Spleen (tissue), 11 donors: ENCODE data around the gene CCDC50. TPM values are rescaled to one million over a fixed set of nuclear protein-coding genes. Genes with fewer than 3 reads are reported as not detected.

Source experiments
- DNase-seq: peaks from one replicate; pipeline ENCODE4 v3.0.0-alpha.2; 2020
- H3K27ac ChIP-seq, 8 donors: fragments of 200-600 bp; sonication (generic) in 7 of 8; 1 replicate in 4 of 8; 2 replicates in 4 of 8; pipeline versions ENCODE4 v1.5.0 to v1.8.0; 2016 to 2021; ENCODE audit warnings: inconsistent platforms in 4 of 8, mild to moderate bottlenecking in 4 of 8, moderate library complexity in 1 of 8
- H3K27me3 ChIP-seq, 7 donors: fragments of 200-600 bp; sonication (generic) in 6 of 7; replicated peaks in 1 of 7; 1 replicate in 4 of 7; 2 replicates in 3 of 7; pipeline versions ENCODE4 v1.5.0 to v1.8.0; 2016 to 2021; ENCODE audit warnings: inconsistent platforms in 3 of 7, mild to moderate bottlenecking in 1 of 7
- H3K36me3 ChIP-seq, 6 donors: fragments of 200-600 bp; sonication (generic) in 5 of 6; 1 replicate in 4 of 6; 2 replicates in 2 of 6; pipeline versions ENCODE4 v1.5.0 to v1.8.0; 2016 to 2021; ENCODE audit warnings: inconsistent platforms in 2 of 6
- H3K4me1 ChIP-seq, 6 donors: fragments of 200-600 bp; sonication (generic) in 5 of 6; 1 replicate in 3 of 6; 2 replicates in 3 of 6; pipeline versions ENCODE4 v1.5.0 to v1.8.0; 2016 to 2021; ENCODE audit warnings: inconsistent platforms in 3 of 6
- H3K4me3 ChIP-seq, 8 donors: fragments of 200-600 bp; sonication (generic) in 7 of 8; 1 replicate in 4 of 8; 2 replicates in 4 of 8; pipeline versions ENCODE4 v1.5.0 to v1.8.0; 2016 to 2021; ENCODE audit warnings: inconsistent platforms in 4 of 8, mild to moderate bottlenecking in 4 of 8, moderate library complexity in 2 of 8
- H3K9me3 ChIP-seq, 8 donors: fragments of 200-600 bp; sonication (generic) in 7 of 8; 1 replicate in 4 of 8; 2 replicates in 4 of 8; pipeline versions ENCODE4 v1.5.0 to v1.8.0; 2016 to 2021; ENCODE audit warnings: inconsistent platforms in 4 of 8
- CTCF ChIP-seq, 11 experiments: fragments of 200-600 bp in 7 of 11; fragments of 450-650 bp in 4 of 11; sonication (generic) in 4 of 11; IDR thresholded peaks in 8 of 11; conservative IDR thresholded peaks in 3 of 11; 1 replicate in 7 of 11; 2 replicates in 4 of 11; pipeline versions ENCODE4 v1.4.0 to v1.8.0; 2016 to 2021; ENCODE audit warnings: antibody characterized with exemption in 11 of 11, inconsistent platforms in 4 of 11, mild to moderate bottlenecking in 1 of 11
- POLR2A ChIP-seq, 3 donors: fragments of 450-650 bp; IDR thresholded peaks; one replicate each; pipeline ENCODE4 v1.5.1; 2017; ENCODE audit warnings: antibody characterized with exemption in 3 of 3, mild to moderate bottlenecking in 1 of 3
- POLR2AphosphoS5 ChIP-seq, 3 donors: sonication (generic); formaldehyde crosslinking; IDR thresholded peaks; one replicate each; pipeline ENCODE4 v1.5.1; 2017; ENCODE audit warnings: antibody characterized with exemption in 3 of 3
- WGBS, 5 donors: extraction: QIAGEN DNeasy Blood & Tissue Kit in 3 of 5; methylation state at CpG; one replicate each; pipeline versions ENCODE4 v1.1.5 to v1.1.7; 2013 to 2018; 5-methylcytosine and 5-hydroxymethylcytosine counted together
- intact Hi-C: fragments of 100-400 bp; cut with DNase I; formaldehyde crosslinking; loops from one replicate; pipeline ENCODE4 v1.15.0; 2023; ENCODE audit warnings: low total_unique reads
- polyA plus RNA-seq, 3 donors: library from polyadenylated mRNA; stranded (reverse); fragments of 200-250 nt; gene quantifications; one replicate each; pipeline ENCODE4 v1.2.1, GENCODE V29; 2013
- total RNA-seq, 7 donors: library from RNA; depleted of rRNA in 3 of 7; stranded (reverse); fragments of >200 nt in 3 of 7; fragmentation: NEBNext Ultra II Directional in 4 of 7; extraction: Animal tissue kit (Norgen Biotek cat#: 25700) in 4 of 7; gene quantifications; one replicate each; pipeline versions ENCODE4 v1.1.0 to v1.2.1, GENCODE V29; 2016 to 2021
- donor health status: healthy with polysubstance abuse.
- donor health status: DM: no; HTN: no; CAD: no; lungs with moderate emphysema.
- donor health status: DM: no; HTN: no; CAD: no.
- donor health status: Bipolar disorder and iron deficiency.
- donor health status: healthy.
- donor health status: DM: no; HTN: no; CAD: no.
- donor health status: DM: yes; HTN: yes; CAD: no.

CCDC50 gene
- total and polyA plus RNA-seq, 10 donors, result 42.5 to 167 (median 110) TPM

- no peak for DNase-seq
- 77 to 91% (median 82%) methylated on average over 2 of the region's 2 CpGs for WGBS, 5 donors
- Histone ChIP-seq H3K4me3 (no peak overlapping the region), H3K27ac (peak overlapping the region in 1 of 8 donors; percentile 28), H3K36me3 (peaks cover 0 to 98% (median 48%) of the 10 kb centered on the region in 6 donors), H3K4me1 (peaks cover 4 to 27% (median 13%) of the 10 kb centered on the region in 6 donors), H3K27me3 (no peaks in the 10 kb centered on the region), H3K9me3 (no peaks in the 10 kb centered on the region)
- TF ChIP-seq POLR2AphosphoS5 (IDR thresholded peaks at IDR 0.05) (no peak), POLR2A (IDR thresholded peaks at IDR 0.05) (no peak), CTCF (IDR thresholded peaks at IDR 0.05 in 8 of 11, conservative IDR thresholded peaks at IDR 0.05 in 3 of 11) (no peak)
- intact Hi-C loops, result no loop called here
Observed at GRCh38 chr3:191362524-191363090, 33.4 kb downstream of the CCDC50 start.

- Histone ChIP-seq H3K36me3 (peaks cover 0 to 98% (median 43%) of the 10 kb centered on the region in 6 donors), H3K4me3 (no peak overlapping the region), H3K27me3 (no peaks in the 10 kb centered on the region), H3K9me3 (no peaks in the 10 kb centered on the region), H3K4me1 (peaks cover 4 to 21% (median 13%) of the 10 kb centered on the region in 6 donors), H3K27ac (no peak overlapping the region)
- no peak for DNase-seq
- intact Hi-C loops, result no loop called here
- 81 to 99% (median 95%) methylated on average over 4 of the region's 4 CpGs for WGBS, 5 donors
- TF ChIP-seq POLR2A (IDR thresholded peaks at IDR 0.05) (no peak), CTCF (IDR thresholded peaks at IDR 0.05 in 8 of 11, conservative IDR thresholded peaks at IDR 0.05 in 3 of 11) (no peak), POLR2AphosphoS5 (IDR thresholded peaks at IDR 0.05) (no peak)
Observed at GRCh38 chr3:191363221-191363620, 34.0 kb downstream of the CCDC50 start.

GRCh38 chr3:191366675-191367074 lies 37.5 kb downstream of the CCDC50 start:
- intact Hi-C loops, result no loop called here

More at GRCh38 chr3:191366675-191367074, 37.5 kb downstream of the CCDC50 start:
- Histone ChIP-seq H3K27me3 (no peaks in the 10 kb centered on the region), H3K9me3 (no peaks in the 10 kb centered on the region), H3K4me1 (peaks cover 0 to 21% (median 14%) of the 10 kb centered on the region in 6 donors), H3K4me3 (no peak overlapping the region), H3K27ac (peak overlapping the region in 5 of 8 donors; percentile 31 to 60 (median 49)), H3K36me3 (peaks cover 0 to 98% (median 34%) of the 10 kb centered on the region in 6 donors)
- 67 to 73% (median 71%) methylated on average over 2 of the region's 2 CpGs for WGBS, 5 donors
- TF ChIP-seq POLR2AphosphoS5 (IDR thresholded peaks at IDR 0.05), result peak in 1 of 3 donors; percentile 42
- no peak for TF ChIP-seq CTCF (IDR thresholded peaks at IDR 0.05 in 8 of 11, conservative IDR thresholded peaks at IDR 0.05 in 3 of 11)
- no peak for DNase-seq
